Measurements from ENCODE around the gene TEDC1.
A peak's percentile ranks its signal among the peaks of the same experiment; 100 is the strongest.

The TEDC1 gene

DNA sequence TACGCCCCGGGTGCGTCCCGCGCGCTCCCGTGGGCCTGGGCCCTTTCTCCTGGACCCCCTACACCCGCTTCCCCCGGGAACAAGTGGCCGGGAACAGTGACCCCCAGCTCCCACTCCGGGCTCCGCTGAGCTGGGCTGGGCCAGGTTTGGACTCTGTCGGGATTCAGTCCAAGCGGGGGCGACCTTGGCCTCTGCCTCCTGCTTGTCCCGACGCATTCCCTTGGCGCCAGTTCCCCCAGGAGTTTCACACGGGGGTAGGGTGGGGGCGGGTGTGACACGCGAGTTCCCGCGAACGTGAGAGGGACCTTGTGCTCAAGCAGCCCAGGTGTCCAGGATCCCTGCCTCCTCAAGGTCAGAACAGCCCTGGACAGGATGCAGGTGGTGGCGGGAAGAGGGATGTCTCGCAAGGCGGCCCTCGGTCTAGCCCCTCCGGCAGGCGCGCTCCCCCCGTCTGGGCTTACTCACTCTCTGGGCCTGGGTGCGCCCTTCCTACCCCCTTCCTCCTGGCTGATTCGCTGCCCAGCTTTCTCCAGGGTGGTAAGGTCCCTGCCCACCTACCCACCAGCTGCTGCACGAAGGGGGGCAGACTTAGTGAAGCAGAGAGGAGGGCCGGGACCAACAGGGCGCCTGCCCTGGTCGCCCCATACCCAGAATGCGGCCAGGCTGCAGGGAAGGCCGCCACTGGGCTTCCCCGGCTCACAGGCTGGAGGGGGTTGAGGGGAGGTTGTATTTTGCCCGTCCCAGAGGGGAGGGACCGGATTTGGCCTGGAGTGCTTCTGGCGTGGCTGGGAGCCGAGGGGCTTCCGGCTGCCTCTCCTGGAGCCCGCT, 15.6 kb upstream of the TEDC1 start:
- no peak for DNase-seq

DNA sequence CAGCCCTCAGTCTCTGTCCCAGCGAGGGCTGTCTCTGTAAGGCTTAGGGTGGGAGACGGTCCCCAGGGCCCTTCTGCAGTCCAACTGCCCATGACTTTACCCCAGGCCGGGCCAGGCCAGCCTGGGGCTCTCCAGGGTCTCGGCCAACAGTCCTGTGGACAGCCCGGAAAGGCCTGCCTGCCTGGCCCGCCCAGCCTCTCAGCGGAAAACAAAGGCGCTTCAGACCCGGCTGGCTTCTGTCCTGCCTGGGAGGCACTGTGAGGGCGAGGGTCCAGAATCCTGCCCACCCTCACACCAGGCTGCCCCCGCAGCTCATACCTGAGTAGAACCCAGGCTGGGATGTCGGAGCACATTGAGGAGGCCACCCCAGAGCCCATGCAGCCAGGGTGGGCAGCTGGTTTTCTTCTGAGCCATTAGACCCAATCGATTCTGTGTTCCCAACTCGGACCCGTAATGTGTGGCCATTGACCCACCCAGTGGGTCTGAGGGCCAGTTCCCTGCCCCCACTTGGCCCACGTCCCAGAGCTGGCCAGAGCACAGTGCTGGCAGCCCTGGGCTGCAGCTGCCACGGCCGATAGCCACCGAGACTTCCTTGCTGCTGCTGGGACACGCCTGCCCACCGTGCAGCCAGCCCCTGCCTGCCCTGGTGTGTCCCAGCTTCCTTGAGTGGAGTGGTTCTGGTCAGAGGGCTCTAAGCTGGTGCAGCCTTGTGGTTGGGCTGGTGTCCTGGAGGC, 14.8 kb upstream of the TEDC1 start:
- DNase-seq, result no peak

DNA sequence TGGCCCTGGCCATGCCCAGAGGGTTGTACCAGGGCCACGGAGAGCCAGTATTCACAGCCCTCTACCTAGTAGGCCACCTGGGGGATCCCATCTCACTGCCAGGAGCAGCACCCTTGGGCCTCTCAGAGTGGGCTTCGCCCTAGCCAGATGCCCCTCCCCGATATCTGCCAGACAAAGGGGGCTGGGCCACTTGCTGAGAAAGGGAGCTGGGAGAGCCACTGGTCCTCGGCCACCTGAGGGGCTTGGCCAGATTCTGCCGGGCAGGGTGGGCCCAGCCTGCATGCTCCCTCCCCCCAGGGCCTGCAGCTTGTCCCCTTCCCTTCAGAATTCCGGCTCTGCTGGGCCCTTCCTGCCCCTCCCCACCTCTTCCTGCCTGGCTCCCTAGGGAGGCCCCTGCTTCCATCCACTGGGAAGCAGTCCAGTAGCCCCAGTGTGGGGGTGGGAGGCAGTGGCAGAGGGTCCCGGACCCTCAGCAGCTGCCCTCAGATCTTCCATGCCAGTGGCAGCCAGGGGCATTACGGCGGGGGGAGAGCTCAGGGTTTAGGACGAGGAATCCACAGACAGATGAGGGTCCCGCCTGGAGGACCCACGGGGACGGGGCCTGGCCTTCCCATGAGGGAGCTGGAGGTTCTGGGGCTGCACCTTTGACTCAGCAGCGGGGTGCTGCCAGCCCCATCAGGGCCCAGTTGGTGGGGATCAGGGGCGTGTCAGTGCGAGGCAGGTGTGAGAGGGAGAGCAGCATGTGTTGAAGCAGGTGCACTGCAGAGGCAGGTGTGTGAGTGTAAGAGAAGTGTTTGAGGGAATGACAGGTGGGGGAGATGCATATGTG, 14.0 kb upstream of the TEDC1 start:
- DNase-seq, result no peak

DNA sequence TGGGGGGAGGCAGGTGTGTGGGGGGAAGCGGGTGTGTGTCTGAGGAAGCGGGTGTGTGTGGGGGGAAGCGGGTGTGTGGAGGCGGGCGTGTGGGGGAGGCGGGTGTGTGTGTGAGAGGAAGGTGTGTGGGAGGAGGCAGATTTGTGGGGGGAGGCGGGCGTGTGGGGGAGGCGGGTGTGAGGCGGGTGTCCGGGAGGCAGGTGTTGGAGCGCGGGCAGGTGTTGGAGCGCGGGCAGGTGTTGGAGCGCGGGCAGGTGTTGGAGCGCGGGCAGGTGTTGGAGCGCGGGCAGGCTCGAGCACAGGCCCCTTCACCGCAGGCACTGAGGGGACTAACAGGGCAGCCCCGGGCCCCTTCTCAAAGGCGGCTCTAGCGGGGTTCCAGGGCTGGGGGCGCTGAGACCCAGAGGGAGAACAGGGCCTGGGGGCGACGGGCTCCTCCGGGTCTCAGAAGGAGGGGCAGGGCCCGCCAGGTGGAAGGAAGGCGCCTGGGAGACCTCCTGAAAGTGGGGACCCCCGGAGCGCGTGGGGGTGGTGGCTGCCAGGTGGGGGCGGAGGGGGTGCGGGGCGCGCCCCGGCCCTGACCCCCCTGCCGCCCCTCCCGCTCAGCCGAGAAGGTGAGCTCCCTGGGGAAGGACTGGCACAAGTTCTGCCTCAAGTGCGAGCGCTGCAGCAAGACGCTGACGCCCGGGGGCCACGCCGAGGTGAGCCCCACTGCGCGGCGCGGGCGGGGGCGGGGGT, 13.2 kb upstream of the TEDC1 start:
- DNase-seq, result peak; percentile 34

DNA sequence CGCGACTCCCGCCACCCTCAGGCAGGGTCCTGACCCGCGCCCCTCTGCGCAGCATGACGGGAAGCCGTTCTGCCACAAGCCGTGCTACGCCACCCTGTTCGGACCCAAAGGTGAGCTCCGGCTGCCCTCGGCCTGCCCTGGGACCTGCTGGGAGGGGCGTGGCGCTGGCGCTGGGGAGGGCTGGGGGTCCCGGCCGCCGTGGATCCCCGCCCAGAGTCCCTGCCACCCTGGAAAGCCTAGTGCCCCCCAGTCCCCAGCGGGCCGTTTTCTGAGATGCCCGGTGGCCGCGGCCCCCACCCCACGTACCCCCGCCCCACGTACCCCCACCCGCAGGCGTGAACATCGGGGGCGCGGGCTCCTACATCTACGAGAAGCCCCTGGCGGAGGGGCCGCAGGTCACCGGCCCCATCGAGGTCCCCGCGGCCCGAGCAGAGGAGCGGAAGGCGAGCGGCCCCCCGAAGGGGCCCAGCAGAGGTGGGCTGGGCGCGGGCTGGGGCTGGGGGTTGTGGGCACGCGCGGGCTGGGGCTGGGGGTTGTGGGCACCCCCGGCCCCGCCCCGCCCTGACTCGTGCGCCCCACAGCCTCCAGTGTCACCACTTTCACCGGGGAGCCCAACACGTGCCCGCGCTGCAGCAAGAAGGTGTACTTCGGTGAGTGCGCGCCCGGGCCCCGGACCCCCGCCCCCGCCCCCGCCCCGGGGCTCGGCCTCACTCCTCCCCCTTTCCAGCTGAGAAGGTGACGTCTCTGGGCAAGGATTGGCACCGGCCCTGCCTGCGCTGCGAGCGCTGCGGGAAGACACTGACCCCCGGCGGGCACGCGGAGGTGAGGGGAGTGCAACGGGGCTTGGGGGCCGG, 12.4 kb upstream of the TEDC1 start:
- DNase-seq, result no peak

DNA sequence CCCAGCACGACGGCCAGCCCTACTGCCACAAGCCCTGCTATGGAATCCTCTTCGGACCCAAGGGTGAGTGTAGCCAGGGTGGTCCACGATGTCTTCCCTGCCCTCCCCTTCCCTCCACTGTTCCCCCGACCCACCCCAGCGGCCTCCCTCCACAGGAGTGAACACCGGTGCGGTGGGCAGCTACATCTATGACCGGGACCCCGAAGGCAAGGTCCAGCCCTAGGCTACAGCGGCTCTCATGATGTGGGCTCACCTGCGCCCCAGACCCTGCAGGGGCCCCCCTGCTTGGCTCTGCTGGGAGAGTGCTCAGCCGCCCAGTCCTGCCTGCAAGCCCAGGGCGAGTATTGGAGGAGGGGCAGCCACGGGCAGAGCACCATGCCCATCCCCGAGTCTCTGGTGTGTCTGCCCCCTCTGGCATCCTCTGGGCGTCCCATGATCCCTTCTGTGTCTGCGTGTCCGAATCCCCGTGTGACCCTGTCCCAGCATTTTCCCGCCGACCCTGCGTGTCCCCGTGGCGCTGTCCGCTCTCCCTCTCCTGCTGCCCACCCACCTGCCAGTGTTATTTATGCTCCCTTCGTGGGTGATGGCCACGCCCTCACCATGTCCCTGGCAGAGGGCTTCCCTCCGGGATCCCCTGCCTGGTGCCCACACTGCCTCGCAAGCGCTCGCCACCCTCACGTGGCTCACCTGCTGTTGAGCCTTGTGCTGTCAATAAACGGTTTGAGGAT, 11.5 kb upstream of the TEDC1 start:
- no peak for DNase-seq

DNA sequence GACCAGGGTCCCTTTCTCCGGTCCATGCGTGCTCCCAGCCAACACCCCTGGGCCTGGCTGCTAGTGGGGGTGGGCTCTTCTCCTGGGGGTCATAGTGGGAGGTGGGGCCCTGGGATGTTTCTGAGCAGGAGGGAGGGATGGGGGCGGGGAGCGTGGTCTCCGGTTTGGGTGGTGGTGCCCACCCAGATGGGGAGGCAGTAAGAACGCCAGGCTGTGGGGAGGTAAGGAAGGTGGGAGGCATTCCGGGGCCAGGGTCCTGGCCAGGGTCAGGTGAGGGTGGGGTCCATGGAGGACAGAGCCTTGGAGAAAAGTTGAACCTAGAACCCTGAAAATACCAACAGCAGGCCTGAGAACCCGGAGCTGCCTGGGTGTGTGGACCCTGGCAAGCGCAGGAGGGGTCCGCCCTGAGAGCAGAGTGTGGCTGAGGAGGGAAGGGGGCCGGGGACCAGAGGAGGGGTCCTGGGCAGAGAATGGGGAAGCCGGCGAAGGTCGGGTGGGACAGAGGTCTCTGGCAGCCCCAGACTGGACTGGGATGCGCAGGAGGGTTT, 10.8 kb upstream of the TEDC1 start:
- no peak for DNase-seq

DNA sequence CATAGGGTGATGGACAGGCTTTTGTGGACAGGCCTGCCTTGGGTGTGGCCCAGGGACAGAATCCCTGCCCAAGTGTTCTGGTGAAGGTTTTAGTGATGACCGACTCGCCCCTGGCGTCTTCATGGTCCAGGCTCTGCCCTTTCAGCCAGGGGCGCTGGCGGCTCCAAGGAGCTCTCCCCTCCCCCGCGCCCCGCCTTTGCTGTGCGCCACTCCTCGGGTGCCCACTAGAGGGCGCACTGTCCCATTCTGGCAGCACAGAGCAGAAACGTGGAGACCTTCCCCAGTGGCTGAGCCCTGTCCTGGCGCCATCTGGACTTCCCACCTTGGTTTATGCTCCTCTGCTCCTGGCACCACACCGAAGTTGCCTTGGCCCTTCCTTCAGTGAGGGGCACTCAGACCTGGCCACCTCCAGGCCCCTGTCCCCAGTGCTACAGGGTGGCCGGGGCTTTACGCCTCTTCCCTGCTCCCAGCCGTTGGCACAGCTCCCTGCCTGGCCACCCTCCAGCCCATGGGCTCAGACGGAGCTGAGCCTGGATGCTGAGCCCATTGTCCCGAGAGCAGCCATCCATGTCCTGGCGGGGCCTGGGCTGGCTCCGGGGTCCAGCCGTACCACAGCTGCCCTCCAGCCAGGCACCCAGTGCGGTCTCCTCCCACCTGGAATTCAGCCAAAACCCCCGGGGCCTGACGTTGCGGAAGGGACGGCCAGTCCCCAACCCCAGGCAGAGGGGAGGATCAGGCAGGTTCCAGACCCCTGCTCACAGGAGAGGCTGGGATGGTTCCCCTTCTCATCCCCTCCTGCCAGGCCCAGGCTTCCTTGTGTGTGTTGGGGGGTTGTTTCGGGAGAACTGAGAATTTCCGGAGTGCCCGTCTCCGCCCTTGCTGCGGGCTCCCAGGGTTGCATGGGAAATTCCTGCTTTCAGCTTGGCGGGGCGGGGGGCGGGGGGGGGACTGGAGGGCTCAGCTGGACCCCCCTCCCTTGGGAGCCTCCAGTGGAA, 9.9 kb upstream of the TEDC1 start:
- peak; percentile 89 for DNase-seq

DNA sequence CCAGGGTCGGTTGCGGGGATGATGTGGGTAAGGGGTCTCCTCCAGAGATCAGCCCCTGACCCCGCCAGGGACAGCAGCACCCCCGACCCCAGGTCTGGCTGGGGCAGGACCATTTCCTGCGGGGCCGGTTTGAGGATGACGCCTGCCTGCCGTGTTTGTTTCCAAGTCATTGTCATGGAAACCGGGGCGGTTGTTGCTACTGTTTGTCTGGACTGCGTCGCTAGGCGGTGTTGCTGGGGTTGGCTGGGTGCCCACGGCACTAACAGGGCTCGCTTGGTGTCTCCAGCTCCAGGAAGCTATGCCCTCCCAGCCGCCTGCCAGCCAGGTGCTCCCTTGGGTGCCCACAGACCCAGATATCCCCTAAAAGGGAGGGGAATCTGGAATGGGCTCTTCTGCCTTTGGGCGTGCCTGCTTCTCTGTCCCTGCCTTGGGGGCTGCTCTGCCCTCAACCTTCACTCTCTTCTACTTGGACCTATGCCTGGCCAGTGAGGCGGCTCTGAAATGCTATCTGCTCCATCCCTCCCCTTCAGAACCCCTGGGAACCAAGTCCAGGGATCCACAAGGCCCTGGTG, 9.1 kb upstream of the TEDC1 start:
- DNase-seq, result peak; percentile 81

DNA sequence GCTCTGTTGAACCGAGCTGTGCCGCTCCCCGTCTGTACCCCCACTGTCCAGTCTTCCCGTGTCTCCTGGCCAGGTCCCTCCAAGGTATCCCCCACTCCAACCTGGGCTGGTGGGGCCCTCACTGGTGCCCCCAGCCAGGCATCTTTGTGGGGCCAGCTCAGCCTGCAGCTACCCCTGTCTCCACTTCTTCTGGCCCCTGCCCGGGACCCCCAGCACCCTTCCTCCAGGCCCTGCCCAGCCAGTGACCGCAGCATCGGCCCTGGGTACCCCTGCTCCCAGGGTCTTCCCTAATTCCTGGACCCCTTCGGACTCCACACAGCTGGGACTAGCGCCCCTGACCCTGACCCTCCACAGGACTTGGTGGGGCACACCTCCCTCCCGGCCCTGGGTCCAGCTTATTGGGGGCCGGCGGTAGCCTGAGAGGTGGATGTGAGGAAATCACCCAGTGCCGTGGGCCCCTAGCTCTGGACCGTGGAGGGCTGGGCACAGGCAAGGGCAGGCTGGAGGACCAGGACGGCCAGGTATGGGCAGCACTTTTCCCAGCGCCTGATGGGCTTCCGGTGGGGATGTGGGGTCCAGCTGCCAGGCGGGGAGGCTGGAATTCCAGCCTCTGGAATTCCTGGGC, 8.4 kb upstream of the TEDC1 start:
- no peak for DNase-seq

DNA sequence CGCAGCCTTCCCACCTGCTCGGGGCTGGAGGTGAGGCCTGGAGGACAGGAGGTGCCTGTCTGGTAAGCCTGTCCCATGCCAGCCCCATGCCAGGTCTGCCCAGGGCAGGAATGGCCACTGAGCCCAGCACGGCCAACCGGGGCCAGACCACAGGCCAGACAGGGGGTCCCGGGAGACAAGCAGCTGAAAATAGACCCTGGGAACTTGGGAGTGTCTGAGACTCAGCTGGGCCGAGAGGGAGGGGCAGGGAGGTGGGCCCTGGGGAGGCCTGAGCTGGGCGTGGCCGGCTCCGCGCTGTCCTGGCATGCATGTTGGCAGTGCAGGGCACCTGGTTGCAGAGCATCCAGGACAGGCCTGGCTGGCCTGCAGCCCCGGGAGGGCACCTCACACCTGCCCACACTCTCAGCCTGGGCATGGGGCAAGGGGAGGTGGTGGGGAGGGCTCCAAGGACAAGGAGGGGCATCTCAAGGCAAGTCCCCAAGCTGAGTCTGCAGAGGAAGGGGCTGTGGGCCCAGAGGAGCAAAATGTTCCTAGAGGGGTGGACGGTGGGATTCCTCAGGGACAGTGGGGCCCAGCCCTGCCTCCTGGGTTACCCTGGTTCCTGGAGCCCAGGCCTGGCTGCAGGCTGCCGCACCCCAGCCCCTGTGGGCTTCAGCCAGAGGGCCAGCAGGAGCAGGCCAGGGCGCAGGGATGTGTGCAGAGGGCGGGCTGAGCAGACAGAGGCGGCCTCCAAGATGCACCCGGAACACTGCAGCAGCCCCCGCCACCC, 7.6 kb upstream of the TEDC1 start:
- DNase-seq, result no peak

DNA sequence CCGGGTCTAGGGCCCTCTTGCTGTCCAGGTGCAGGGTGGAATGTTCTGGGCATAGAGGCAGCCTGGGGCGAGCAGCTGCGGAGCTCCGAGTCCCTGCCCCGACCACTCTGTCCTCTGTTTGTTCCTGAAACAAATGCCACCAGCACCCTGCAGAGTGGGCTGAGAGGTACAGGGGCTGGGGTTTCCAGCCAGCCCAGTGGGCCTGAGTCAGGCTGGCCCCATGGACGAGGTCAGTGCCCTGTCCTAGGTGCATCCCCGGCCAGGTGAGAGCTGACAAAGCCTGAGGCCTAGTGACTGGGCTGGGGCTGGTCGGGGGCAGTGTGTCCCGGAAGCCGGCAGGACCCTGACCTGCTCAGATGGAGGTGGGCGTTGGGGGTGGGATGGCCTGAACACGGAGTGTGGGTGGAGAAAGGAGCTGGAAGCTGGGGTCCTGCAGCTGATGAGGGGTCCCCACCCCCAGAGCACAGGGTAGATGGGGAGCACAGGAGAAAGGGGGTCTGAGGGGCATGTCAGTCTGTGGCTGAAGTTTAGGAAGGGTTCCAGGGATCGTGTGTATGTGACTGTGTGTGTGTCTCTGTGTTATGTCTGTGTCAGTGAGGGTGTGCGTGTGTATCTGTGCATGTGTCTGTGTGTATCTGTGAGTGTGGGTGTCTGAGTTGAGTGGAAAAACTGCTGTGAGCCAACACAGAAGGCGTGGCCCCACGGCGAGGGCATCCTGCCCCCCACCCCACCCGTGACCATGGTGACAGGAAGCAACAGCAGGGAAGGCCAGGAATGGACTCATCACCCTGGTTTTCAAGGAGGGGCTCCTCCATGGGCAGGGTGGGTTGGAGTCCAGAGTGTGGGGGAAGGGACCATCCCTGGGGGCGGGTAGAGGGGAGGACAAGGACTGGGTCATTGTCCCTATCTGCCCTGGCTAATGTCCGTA, 6.7 kb upstream of the TEDC1 start:
- DNase-seq, result peak; percentile 37

DNA sequence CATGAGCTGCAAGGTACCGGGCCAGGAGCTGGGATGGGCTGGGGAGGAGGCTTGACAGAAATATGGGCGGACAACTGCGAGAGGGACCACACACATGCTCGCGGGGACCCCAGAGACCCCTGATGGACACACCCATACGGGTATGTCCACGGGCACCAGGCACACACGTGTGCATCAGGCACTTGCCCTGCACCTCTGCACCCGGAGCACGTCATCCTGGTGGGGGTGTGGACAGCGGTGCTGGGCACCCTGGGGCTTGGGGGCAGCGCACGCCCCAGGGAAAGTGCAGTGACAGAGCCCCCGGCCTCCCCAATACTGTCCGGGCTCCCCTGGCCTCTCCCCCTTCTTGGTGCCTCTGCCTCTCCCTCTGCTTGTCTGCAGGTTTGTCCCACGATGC, 6.1 kb upstream of the TEDC1 start:
- DNase-seq, result no peak

DNA sequence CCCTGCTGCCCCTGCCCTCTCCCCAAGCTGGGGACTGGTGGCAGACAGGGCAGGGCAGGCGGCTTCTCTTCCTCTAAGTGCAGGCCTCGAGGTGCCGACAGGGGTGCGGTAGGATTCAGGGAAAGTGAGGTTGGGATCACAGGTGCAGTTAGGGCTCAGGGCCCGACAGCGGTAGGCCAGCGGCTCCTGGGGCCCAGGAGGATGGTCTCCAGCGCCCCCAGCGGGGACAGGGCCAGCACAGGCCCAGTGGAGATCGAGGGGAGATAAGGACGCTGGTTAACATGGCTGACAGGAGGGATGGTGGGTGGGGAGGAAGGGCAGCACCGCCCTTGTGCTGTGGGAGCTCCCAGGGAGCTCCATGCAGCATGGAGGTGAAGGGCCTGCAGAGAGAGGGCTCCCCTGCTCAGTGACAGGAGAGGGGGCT, 5.3 kb upstream of the TEDC1 start:
- DNase-seq, result peak; percentile 42

DNA sequence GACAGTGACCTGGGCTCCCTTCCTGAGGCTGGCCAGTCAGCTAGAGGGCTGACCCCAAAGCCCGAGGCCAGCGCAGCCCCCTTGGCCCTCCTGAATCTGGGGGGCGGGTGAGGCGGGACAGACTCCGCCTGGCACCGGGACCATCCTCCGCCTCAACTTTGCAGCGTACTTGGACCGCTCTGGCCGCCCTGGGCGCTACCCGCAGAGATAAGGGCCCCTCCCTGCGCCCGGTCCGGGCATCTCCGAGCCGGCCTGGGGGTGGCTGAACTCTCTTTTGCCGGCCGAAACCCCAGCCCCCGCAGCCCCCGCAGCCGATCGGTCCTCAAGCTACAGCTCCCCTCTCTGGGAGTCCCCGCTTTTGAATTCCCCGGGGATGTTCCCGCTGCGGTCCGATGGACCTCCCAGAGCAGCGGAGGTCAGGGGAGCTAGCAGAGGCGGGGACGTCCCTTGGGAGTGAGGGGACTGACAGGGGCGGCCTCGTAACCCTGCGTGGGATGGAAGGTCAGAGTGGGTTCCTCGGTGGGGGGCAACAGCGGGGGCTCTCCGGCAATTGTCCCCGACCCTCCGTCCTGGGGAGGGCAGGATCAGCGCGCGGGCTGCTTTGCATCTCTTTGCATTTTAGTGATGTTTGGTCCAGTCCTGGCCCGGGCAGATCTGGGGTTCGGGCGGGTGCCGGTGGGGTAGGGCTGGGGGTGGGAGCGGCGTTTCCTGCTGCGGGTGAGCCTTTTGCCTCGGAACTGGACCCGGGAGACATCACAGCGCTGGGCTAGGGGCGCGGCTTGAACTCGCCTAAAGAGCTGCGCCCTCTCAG, 4.7 kb upstream of the TEDC1 start, which contains the start of gene CRIP1:
Gene CRIP1 (plus strand): TSS at position 724 of the 811 bp plus-strand sequence. CDS start 374 bp downstream, outside the sequence.
- no peak for DNase-seq

Data from stimulated activated CD4-positive, alpha-beta T cell treated with anti-CD3 and anti-CD28 coated beads, Interleukin-4, amount 100 ng/mL, for 1 hour (primary cell).